GM12891 (cell line): ENCODE data around the gene IFT57.

ENCODE experiments used
- POLR2AphosphoS5 ChIP-seq: IDR thresholded peaks from 2 replicates; pipeline ENCODE4 v1.6.1; 2011; ENCODE audit warnings: low read depth, low read length, control low read depth
- TAF1 ChIP-seq: IDR thresholded peaks from 2 replicates; pipeline ENCODE4 v1.6.1; 2011; ENCODE audit warnings: low read depth, low read length, control low read depth

GRCh38 chr3:108183971-108184370 lies 38.3 kb downstream of the IFT57 start:
- TF ChIP-seq TAF1 (no peak), POLR2AphosphoS5 (no peak)
